HCT116 (cell line): ENCODE data around the gene BTBD9.

Experiments
- CBX3 ChIP-seq: IDR thresholded peaks from 2 replicates; pipeline ENCODE4 v1.6.1; 2012; ENCODE audit warnings: low read depth
- CTCF ChIP-seq, 3 experiments: fragments of 200-600 bp in 1 of 3; sonication (generic) in 1 of 3; IDR thresholded peaks in 2 of 3; conservative IDR thresholded peaks in 1 of 3; 2 replicates each; pipeline ENCODE4 v1.5.1; 2012 to 2017; ENCODE audit warnings: low read depth in 2 of 3, low read length in 2 of 3, antibody characterized with exemption in 1 of 3, borderline replicate concordance in 1 of 3, control low read depth in 1 of 3, mild to moderate bottlenecking in 1 of 3, mixed read lengths in 1 of 3, mixed run types in 1 of 3, moderate library complexity in 1 of 3; ENCODE audit not compliant: insufficient read depth in 1 of 3
- EZH2phosphoT487 ChIP-seq: fragments of 200-600 bp; IDR thresholded peaks from 2 replicates; pipeline ENCODE4 v1.6.1; 2018; ENCODE audit warnings: antibody characterized with exemption, borderline replicate concordance
- POLR2A ChIP-seq: IDR thresholded peaks from 2 replicates; pipeline ENCODE4 v1.7.0; 2011; ENCODE audit warnings: borderline replicate concordance; ENCODE audit not compliant: insufficient read depth, insufficient read length; ENCODE audit errors: extremely low read depth
- SIN3A ChIP-seq: IDR thresholded peaks from 2 replicates; pipeline ENCODE4 v1.6.1; 2012; ENCODE audit warnings: low read depth

DNA sequence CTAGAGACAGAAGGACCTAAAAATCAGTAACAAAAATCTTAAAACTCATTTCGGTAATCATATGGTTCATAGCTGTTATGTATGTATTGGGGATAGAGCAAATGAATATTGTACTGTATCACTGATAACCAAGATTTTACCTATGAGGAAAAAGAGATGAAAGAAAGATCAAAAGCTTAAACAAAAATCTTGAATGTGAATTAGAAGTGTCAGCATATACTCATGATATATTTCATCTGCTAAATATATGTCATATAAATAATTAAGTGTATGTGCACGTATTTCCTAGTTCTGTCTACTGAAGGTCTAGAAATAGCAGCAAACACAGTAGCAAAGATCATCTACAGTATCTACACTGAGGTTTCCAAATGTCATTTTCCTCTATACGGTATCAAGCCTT lies 299.8 kb downstream of the BTBD9 start:
- no peak for TF ChIP-seq CTCF (IDR thresholded peaks at IDR 0.05 in 2 of 3, conservative IDR thresholded peaks at IDR 0.05 in 1 of 3; ENCODE audit: borderline replicate concordance in 1 of 3, insufficient read depth in 1 of 3, low read depth in 2 of 3, low read length in 2 of 3)
- no peak for TF ChIP-seq POLR2A
- no peak for TF ChIP-seq SIN3A
- no peak for TF ChIP-seq EZH2phosphoT487
- TF ChIP-seq CBX3, result no peak
